ENCODE data around the gene ZNF236.

DNA sequence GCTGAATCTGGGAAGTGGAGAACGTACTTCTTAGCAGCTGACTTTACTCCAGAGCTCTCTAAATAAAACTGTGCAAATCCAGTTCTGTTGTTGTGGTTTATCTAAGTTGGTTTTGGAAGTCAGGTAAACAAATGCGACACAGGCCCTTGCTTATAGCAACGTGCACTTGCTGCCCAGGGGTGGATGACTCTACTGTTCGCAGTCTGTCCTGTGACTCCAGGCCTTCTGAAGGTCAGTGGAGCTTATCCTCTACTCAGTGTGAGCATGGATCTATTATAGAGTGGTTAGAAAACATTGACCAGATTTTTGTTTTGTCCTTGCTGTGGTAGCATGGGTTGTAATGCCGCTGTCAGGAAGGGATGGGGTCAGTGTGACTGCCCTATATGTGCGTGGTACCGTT lies 89.1 kb downstream of the ZNF236 start:
- TF ChIP-seq, protein P1, sequence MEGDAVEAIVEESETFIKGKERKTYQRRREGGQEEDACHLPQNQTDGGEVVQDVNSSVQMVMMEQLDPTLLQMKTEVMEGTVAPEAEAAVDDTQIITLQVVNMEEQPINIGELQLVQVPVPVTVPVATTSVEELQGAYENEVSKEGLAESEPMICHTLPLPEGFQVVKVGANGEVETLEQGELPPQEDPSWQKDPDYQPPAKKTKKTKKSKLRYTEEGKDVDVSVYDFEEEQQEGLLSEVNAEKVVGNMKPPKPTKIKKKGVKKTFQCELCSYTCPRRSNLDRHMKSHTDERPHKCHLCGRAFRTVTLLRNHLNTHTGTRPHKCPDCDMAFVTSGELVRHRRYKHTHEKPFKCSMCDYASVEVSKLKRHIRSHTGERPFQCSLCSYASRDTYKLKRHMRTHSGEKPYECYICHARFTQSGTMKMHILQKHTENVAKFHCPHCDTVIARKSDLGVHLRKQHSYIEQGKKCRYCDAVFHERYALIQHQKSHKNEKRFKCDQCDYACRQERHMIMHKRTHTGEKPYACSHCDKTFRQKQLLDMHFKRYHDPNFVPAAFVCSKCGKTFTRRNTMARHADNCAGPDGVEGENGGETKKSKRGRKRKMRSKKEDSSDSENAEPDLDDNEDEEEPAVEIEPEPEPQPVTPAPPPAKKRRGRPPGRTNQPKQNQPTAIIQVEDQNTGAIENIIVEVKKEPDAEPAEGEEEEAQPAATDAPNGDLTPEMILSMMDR (IDR thresholded peaks at IDR 0.05; ENCODE audit: poor library complexity, severe bottlenecking) = no peak
- TF ChIP-seq, protein P2, sequence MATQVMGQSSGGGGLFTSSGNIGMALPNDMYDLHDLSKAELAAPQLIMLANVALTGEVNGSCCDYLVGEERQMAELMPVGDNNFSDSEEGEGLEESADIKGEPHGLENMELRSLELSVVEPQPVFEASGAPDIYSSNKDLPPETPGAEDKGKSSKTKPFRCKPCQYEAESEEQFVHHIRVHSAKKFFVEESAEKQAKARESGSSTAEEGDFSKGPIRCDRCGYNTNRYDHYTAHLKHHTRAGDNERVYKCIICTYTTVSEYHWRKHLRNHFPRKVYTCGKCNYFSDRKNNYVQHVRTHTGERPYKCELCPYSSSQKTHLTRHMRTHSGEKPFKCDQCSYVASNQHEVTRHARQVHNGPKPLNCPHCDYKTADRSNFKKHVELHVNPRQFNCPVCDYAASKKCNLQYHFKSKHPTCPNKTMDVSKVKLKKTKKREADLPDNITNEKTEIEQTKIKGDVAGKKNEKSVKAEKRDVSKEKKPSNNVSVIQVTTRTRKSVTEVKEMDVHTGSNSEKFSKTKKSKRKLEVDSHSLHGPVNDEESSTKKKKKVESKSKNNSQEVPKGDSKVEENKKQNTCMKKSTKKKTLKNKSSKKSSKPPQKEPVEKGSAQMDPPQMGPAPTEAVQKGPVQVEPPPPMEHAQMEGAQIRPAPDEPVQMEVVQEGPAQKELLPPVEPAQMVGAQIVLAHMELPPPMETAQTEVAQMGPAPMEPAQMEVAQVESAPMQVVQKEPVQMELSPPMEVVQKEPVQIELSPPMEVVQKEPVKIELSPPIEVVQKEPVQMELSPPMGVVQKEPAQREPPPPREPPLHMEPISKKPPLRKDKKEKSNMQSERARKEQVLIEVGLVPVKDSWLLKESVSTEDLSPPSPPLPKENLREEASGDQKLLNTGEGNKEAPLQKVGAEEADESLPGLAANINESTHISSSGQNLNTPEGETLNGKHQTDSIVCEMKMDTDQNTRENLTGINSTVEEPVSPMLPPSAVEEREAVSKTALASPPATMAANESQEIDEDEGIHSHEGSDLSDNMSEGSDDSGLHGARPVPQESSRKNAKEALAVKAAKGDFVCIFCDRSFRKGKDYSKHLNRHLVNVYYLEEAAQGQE (IDR thresholded peaks at IDR 0.05; ENCODE audit: borderline replicate concordance) = no peak

Data from neural cell (in vitro differentiated cells).